C1 segment of cervical spinal cord (tissue), 14 donors: ENCODE data around the gene SCYGR4.
"Not testable (repeated sequence)": the region's sequence is repeated elsewhere in the genome, so short reads cannot be mapped to it uniquely, and the experiment has no call there.

Source experiments
- DNase-seq, 14 donors: peaks; one replicate each; lab custom pipeline; 2025; lab: John Stamatoyannopoulos, UW

SCYGR4 gene

DNA sequence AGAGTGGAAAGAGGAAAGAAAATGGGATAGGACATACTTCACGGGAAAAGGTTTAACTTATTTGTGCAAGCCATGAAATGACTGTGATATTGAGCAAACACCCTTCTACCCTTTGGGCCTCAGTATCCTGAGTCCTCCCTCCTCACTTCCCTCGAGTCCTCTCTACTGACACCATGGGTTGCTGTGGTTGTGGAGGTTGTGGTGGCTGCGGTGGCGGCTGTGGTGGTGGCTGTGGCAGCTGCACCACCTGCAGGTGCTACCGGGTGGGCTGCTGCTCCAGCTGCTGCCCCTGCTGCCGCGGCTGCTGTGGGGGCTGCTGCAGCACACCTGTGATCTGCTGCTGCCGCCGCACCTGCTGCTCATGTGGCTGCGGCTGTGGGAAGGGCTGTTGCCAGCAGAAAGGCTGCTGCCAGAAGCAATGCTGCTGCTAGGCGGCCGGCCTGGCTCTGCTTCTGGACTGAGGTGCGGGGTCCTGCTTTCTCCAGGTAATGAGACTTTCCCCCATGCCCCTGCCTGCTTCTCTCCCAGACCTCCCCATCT, 49.4 kb downstream of the SCYGR4 start, which contains the start of gene SCYGR5:
SCYGR5 (plus strand) TSS at position 174 of the 540 bp plus-strand sequence; CDS start at position 174, 0 bp downstream.
- DNase-seq = not testable (repeated sequence)
